GM15510 (cell line): ENCODE measurements around the gene IVD.

Experiments
- POLR2A ChIP-seq: IDR thresholded peaks from 3 replicates; pipeline ENCODE4 v1.6.1; 2011; ENCODE audit warnings: borderline replicate concordance; ENCODE audit not compliant: insufficient read length; ENCODE audit errors: extremely low read depth

IVD gene

GRCh38 chr15:40405501-40406381, at the start of gene IVD:
IVD (plus strand) TSS chr15:40405795; CDS start chr15:40405828, 33 bp downstream.
- peak; percentile 92 for TF ChIP-seq POLR2A

GRCh38 chr15:40355976-40356585, 49.5 kb upstream of the IVD start:
- TF ChIP-seq POLR2A = no peak

- TF ChIP-seq POLR2A = no peak
Measured at GRCh38 chr15:40357246-40357645, 48.3 kb upstream of the IVD start.

- TF ChIP-seq POLR2A = no peak
Measured at GRCh38 chr15:40357723-40358470, 47.7 kb upstream of the IVD start, which contains the start of gene DISP2. DISP2 (plus strand) TSS chr15:40358219; CDS start chr15:40358322, 103 bp downstream.

GRCh38 chr15:40358471-40359353, 46.9 kb upstream of the IVD start:
- no peak for TF ChIP-seq POLR2A

GRCh38 chr15:40360015-40360414, 45.6 kb upstream of the IVD start:
- no peak for TF ChIP-seq POLR2A

- TF ChIP-seq POLR2A = no peak
Measured at GRCh38 chr15:40361640-40362039, 44.0 kb upstream of the IVD start.

GRCh38 chr15:40363611-40364010, 42.0 kb upstream of the IVD start:
- TF ChIP-seq POLR2A = no peak

- no peak for TF ChIP-seq POLR2A
Measured at GRCh38 chr15:40364251-40364650, 41.3 kb upstream of the IVD start.

GRCh38 chr15:40365016-40365415, 40.6 kb upstream of the IVD start:
- TF ChIP-seq POLR2A = no peak

GRCh38 chr15:40365624-40366456, 39.8 kb upstream of the IVD start:
- no peak for TF ChIP-seq POLR2A

- no peak for TF ChIP-seq POLR2A
Measured at GRCh38 chr15:40366457-40367370, 38.9 kb upstream of the IVD start.

- no peak for TF ChIP-seq POLR2A
Measured at GRCh38 chr15:40367371-40367685, 38.3 kb upstream of the IVD start.
